Ecto neural progenitor cell (in vitro differentiated cells): ENCODE results near the gene MACROD2.

Source experiments
- DNase-seq: peaks from one replicate; pipeline ENCODE4 v3.0.0-alpha.2; 2018; ENCODE audit warnings: low spot score

Gene MACROD2

GRCh38 chr20:16064989-16065707 lies 2069.8 kb downstream of the MACROD2 start:
- DNase-seq = no peak

- DNase-seq = no peak
Measured at GRCh38 chr20:16066571-16066970, 2071.3 kb downstream of the MACROD2 start.

- no peak for DNase-seq
Measured at GRCh38 chr20:16069389-16070010, 2074.2 kb downstream of the MACROD2 start.

- no peak for DNase-seq
Measured at GRCh38 chr20:16072220-16072619, 2076.9 kb downstream of the MACROD2 start.

GRCh38 chr20:16078172-16078898 lies 2083.0 kb downstream of the MACROD2 start:
- DNase-seq = no peak

DNA sequence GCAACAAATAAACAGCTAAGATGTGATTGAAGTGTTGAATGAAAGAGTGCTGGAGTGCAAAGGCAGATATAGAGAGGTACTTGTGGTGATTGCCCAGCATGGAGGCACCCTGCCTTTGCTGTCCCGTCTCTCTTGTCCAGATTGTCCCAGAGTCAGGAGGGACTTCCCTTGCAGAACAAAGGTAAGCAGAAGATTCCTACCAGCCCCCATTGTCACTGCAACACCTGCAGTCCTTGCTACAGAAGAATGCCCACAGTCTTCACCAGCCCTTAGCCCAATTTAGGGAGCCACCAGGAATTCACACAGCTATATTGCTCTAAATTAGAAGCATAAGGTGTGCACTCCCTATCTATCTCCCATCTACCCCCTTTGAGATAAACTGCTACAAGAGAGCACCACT lies 2086.1 kb downstream of the MACROD2 start:
- DNase-seq = no peak

DNA sequence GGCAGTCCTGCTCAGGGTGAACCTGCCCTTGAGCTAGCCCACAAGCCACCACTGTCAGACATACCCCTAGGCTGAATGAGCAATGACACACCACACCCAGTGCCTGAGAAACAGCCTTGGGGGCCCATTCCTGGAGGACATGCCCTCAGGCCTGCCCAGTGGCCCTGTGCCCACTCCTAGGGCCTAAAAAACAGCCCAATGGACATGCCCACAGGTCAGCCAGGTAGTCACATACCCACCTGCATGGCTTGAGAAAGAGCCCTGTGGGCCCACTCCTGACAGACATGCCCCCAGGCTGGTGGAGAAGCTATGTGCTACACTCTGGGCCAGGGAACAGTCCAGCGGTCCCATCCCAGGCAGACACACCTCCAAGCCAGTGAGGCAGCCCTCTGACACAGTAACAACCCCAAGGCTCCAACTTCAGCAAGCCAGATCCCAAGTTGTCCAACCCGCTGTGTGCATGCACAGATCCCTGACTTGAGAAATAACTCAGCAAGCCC lies 2086.8 kb downstream of the MACROD2 start:
- DNase-seq = no peak

DNA sequence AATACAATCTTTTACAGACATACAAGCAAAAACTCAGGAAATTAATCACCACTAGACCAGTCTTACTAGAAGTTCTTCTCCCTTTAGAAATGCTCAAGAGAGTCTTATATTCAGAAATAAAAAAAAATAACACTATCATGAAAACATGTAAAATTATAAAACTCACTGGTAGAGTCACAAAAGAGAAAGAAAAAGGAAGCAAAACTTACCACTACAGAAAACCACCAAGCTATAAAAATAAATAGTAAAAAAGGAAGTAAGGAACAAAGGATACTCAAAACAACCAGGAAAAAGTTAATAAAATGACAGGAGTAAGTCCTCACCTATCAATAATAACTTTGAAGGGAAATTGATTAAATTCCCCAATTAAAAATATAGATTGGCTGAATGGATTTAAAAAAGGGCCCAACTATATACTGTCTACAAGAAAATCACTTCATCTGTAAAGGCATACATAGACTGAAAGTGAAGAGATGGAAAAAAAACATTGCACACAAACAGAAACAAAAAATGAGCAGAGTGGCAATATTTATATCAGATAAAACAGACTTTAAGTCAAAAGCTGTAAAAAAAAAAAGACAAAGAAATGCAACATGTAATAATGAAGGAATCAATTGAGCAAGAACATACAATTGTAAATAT lies 2088.4 kb downstream of the MACROD2 start:
- no peak for DNase-seq

GRCh38 chr20:16095226-16095625 lies 2099.9 kb downstream of the MACROD2 start:
- DNase-seq = no peak

GRCh38 chr20:16096756-16097326 lies 2101.5 kb downstream of the MACROD2 start:
- no peak for DNase-seq

GRCh38 chr20:16097788-16098187 lies 2102.5 kb downstream of the MACROD2 start:
- no peak for DNase-seq

- no peak for DNase-seq
Measured at GRCh38 chr20:16098890-16099639, 2103.7 kb downstream of the MACROD2 start.

DNA sequence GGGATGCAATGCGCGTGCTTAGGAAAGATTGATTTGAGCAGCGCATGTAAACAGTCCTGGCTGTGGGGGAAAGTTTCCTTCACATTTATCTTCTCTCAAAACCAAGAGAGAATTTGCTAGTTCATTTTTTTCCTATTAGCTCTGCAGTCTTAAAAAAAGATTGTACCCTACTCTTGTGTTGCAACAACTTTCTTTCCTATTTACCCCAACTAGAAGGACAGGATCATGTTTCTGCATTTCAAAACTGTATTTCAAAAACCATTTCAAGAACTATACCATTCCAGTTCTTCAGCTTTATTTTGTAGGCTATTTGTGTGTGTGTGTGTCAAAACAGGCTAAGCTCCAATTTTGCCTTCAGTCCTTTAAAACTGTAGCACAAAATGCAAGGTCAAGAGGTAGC lies 2104.8 kb downstream of the MACROD2 start:
- no peak for DNase-seq

GRCh38 chr20:16100767-16101166 lies 2105.5 kb downstream of the MACROD2 start:
- DNase-seq = no peak
